ENCODE results near the gene SPTB.

GRCh38 chr14:64773046-64773445 is 106.7 kb downstream of the SPTB start:
- TF ChIP-seq CTCF (IDR thresholded peaks at IDR 0.05; ENCODE audit: borderline replicate concordance, extremely low read depth, low read length, poor library complexity, severe bottlenecking) (no peak), EZH2 (IDR thresholded peaks at IDR 0.05; ENCODE audit: borderline replicate concordance, low read depth, low read length, severe bottlenecking) (no peak)

Data from DND-41 (cell line).